ENCODE measurements around the gene SPTBN4.

DNA sequence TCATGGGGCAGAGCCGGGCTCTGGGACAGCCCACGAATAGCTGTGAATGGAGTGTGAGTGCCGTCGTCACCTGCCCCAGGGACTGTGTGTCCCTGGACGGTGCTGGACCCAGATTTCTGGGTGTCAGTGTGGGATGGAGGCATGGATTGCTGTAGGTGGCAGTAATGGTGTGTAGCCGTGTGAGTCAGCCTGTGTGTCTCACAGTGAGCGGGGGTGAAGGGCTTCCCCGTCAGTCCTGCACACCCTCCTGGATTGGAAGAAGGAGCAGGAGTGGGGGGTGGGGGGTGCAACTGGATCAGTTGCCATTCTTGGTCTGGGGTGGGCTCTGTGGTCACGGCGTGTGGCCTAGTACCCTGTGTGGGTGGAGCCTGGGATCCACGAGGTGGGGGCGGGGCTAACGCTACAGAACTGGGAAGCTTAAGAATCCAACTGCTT lies 127.9 kb downstream of the SPTBN4 start:
- no peak for TF ChIP-seq POLR2A (IDR thresholded peaks at IDR 0.05)
- TF ChIP-seq, protein P1, sequence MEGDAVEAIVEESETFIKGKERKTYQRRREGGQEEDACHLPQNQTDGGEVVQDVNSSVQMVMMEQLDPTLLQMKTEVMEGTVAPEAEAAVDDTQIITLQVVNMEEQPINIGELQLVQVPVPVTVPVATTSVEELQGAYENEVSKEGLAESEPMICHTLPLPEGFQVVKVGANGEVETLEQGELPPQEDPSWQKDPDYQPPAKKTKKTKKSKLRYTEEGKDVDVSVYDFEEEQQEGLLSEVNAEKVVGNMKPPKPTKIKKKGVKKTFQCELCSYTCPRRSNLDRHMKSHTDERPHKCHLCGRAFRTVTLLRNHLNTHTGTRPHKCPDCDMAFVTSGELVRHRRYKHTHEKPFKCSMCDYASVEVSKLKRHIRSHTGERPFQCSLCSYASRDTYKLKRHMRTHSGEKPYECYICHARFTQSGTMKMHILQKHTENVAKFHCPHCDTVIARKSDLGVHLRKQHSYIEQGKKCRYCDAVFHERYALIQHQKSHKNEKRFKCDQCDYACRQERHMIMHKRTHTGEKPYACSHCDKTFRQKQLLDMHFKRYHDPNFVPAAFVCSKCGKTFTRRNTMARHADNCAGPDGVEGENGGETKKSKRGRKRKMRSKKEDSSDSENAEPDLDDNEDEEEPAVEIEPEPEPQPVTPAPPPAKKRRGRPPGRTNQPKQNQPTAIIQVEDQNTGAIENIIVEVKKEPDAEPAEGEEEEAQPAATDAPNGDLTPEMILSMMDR (IDR thresholded peaks at IDR 0.05): no peak
